A549 (cell line): ENCODE data around the gene OSBPL2. TPM values are rescaled to one million over a fixed set of nuclear protein-coding genes. Genes with fewer than 3 reads are reported as not detected.

Experiments used
- ATAC-seq, 2 experiments: fragments of 200-7000 bp in 1 of 2; fragments of >200 bp in 1 of 2; cut with Nextera tagmentation in 1 of 2; cut with Tn5 transposase in 1 of 2; 3 replicates each; pipeline versions ENCODE4 v1.8.0 to v1.9.1; 2018 to 2020; ENCODE audit warnings: mild to moderate bottlenecking in 1 of 2, moderate library complexity in 1 of 2
- CTCF ChIA-PET: fragments of 300-600 bp; sonication (Branson Sonifier 250); formaldehyde crosslinking; extraction: SDS; loops from one replicate; lab custom pipeline; 2021; ENCODE audit warnings: antibody characterized with exemption, inconsistent platforms; lab: Yijun Ruan, JAX
- POLR2A ChIA-PET: fragments of 350-600 bp; formaldehyde crosslinking; extraction: SDS; loops from one replicate; lab custom pipeline; 2021; ENCODE audit warnings: antibody characterized with exemption, inconsistent platforms; lab: Yijun Ruan, JAX
- DNase-seq, 2 experiments: peaks; one replicate each; pipeline versions ENCODE4 v3.0.0 to v3.0.0-alpha.2; 2011 to 2016; ENCODE audit warnings: low read depth in 1 of 2, low spot score in 1 of 2
- FAIRE-seq: peaks from 2 replicates; lab custom pipeline; 2011; peaks lifted over from hg19 to GRCh38; lab: Jason Lieb, UNC
- H3K27ac ChIP-seq, 2 experiments: fragments of >200 bp; sonication (Bioruptor Twin); formaldehyde crosslinking; 3 replicates each; pipeline ENCODE4 v1.5.1; 2016 to 2017
- H3K4me1 ChIP-seq: fragments of >200 bp; sonication (Bioruptor Twin); formaldehyde crosslinking; 3 replicates; pipeline ENCODE4 v1.6.1; 2016
- H3K4me2 ChIP-seq: fragments of >200 bp; sonication (Bioruptor Twin); formaldehyde crosslinking; 3 replicates; pipeline ENCODE4 v1.6.1; 2016
- H3K4me3 ChIP-seq: fragments of >200 bp; sonication (Bioruptor Twin); formaldehyde crosslinking; 3 replicates; pipeline ENCODE4 v1.5.1; 2016
- H3K9me3 ChIP-seq: fragments of >200 bp; sonication (Bioruptor Twin); formaldehyde crosslinking; 3 replicates; pipeline ENCODE4 v1.6.1; 2016
- BHLHE40 ChIP-seq: IDR thresholded peaks from 2 replicates; pipeline ENCODE4 v1.6.1; 2012; ENCODE audit warnings: low read depth, low read length, inconsistent platforms
- ELK1 ChIP-seq: fragments of 150-350 bp; IDR thresholded peaks from 2 replicates; pipeline ENCODE4 v1.6.1; 2014; ENCODE audit warnings: low read depth, mild to moderate bottlenecking, low read length
- FOSB ChIP-seq: fragments of 250-450 bp; sonication (Bioruptor Pico); IDR thresholded peaks from 2 replicates; pipeline ENCODE4 v1.5.0; 2020; ENCODE audit warnings: mild to moderate bottlenecking, moderate library complexity
- FOSL2 ChIP-seq, 2 experiments: fragments of 450-650 bp in 1 of 2; fragments of >200 bp in 1 of 2; sonication (Bioruptor Twin) in 1 of 2; formaldehyde crosslinking; IDR thresholded peaks; 2 replicates each; pipeline versions ENCODE4 v1.5.0 to v1.6.1; 2016 to 2020; ENCODE audit warnings: mild to moderate bottlenecking in 1 of 2, moderate library complexity in 1 of 2
- MAFK ChIP-seq: fragments of 450-650 bp; IDR thresholded peaks from 2 replicates; pipeline ENCODE4 v1.6.1; 2014; ENCODE audit not compliant: partially characterized antibody
- MAX ChIP-seq: IDR thresholded peaks from 2 replicates; pipeline ENCODE4 v1.6.1; 2012
- NFE2L2 ChIP-seq: fragments of 150-350 bp; conservative IDR thresholded peaks from 2 replicates; pipeline ENCODE4 v1.6.1; 2014; ENCODE audit warnings: low read length
- NR3C1 ChIP-seq: fragments of >200 bp; sonication (Bioruptor Twin); formaldehyde crosslinking; IDR thresholded peaks from 3 replicates; pipeline ENCODE4 v1.6.1; 2017
- POLR2A ChIP-seq: IDR thresholded peaks from 2 replicates; pipeline ENCODE4 v1.6.1; 2012; ENCODE audit warnings: mild to moderate bottlenecking, low read length
- RARB ChIP-seq: fragments of 250-450 bp; sonication (Bioruptor Pico); IDR thresholded peaks from 2 replicates; pipeline ENCODE4 v1.8.0; 2021; ENCODE audit warnings: mild to moderate bottlenecking, moderate library complexity
- RFX5 ChIP-seq: fragments of 450-650 bp; IDR thresholded peaks from 2 replicates; pipeline ENCODE4 v1.7.1; 2014; ENCODE audit warnings: antibody characterized with exemption, mild to moderate bottlenecking, moderate library complexity
- SREBF2 ChIP-seq: fragments of 450-650 bp; IDR thresholded peaks from 2 replicates; pipeline ENCODE4 v1.6.1; 2014; ENCODE audit warnings: mild to moderate bottlenecking, moderate library complexity
- TP53 ChIP-seq: fragments of 250-450 bp; sonication (Bioruptor Pico); IDR thresholded peaks from 2 replicates; pipeline ENCODE4 v1.5.0; 2021; ENCODE audit warnings: mild to moderate bottlenecking, moderate library complexity
- ZC3H11A ChIP-seq: fragments of 450-650 bp; IDR thresholded peaks from 2 replicates; pipeline ENCODE4 v1.6.1; 2014; ENCODE audit warnings: antibody characterized with exemption, mild to moderate bottlenecking
- ZFP36 ChIP-seq: fragments of 450-650 bp; IDR thresholded peaks from 2 replicates; pipeline ENCODE4 v1.6.1; 2014; ENCODE audit warnings: borderline replicate concordance; ENCODE audit not compliant: partially characterized antibody
- WGBS: methylation state at CpG from one replicate; pipeline ENCODE4 v1.1.6; 2017; ENCODE audit errors: missing lambda C conversion rate; 5-methylcytosine and 5-hydroxymethylcytosine counted together
- polyA plus RNA-seq, 4 experiments: library from polyadenylated mRNA; depleted of rRNA in 3 of 4; stranded (reverse); fragments of >200 nt; fragmentation: RNase III in 1 of 4; extraction: RNeasy Plus Mini Kit Qiagen cat#74134 plus additional on column Dnase treatment in 1 of 4; gene quantifications; 2 replicates in 3 of 4; 3 replicates in 1 of 4; pipeline ENCODE4 v1.2.3, GENCODE V29; 2011 to 2017

OSBPL2 gene
- polyA plus RNA-seq, 2 of the 4 experiments (the other 2 are of a cell fraction) = 14.6 to 14.8 TPM

- TF ChIP-seq ELK1 (no peak), FOSL2 (IDR thresholded peaks at IDR 0.05) (no peak), FOSL2 (CRISPR knock-in tag; IDR thresholded peaks at IDR 0.05) (no peak)
- TF ChIP-seq, all 56 proteins: peak for 0
Measured at GRCh38 chr20:62327726-62328495, 89.6 kb downstream of the OSBPL2 start (continued).

- ATAC-seq (no peak; a peak in 1 of 6 replicates), DNase-seq (no peak), FAIRE-seq (no peak)
- no peak overlapping the region; a peak in 1 of 6 replicates for H3K27ac ChIP-seq
- ChIA-PET POLR2A (no interaction called here), CTCF (interaction anchor here (0.9 to 2.3 kb wide), 8 partner anchors 15 to 314 kb away, joined by 3 to 6 read pairs (median 5); partner anchors contain the start of gene SLCO4A1)
- no peak overlapping the region for H3K4me2 ChIP-seq
- 94% methylated on average over 23 of the region's 26 CpGs for WGBS
- H3K9me3 ChIP-seq = no peaks in the 10 kb centered on the region
- H3K4me3 ChIP-seq = no peak overlapping the region
- TF ChIP-seq NR3C1 (no peak), FOSB (CRISPR knock-in tag) (no peak), ZFP36 (no peak), SREBF2 (no peak), NFE2L2 (no peak), RARB (CRISPR knock-in tag) (no peak), RFX5 (no peak), ZC3H11A (no peak), BHLHE40 (no peak), MAFK (no peak)
- TF ChIP-seq, all 56 proteins: peak for 0
- H3K4me1 ChIP-seq = no peaks in the 10 kb centered on the region
Measured at GRCh38 chr20:62328684-62329388, 90.5 kb downstream of the OSBPL2 start.

- CTCF ChIA-PET = interaction anchor here (0.7 to 2.3 kb wide), 7 partner anchors 9 to 53 kb away, joined by 3 to 6 read pairs (median 3); no protein-coding TSS in a partner anchor
- DNase-seq (no peak), ATAC-seq (no peak; a peak in 1 of 6 replicates), FAIRE-seq (no peak)
- H3K9me3 ChIP-seq = no peaks in the 10 kb centered on the region
- POLR2A ChIA-PET = no interaction called here
- TF ChIP-seq TP53 (CRISPR knock-in tag) = no peak
- no peak for TF ChIP-seq POLR2A
- peak; percentile 72 for TF ChIP-seq ZFP36
- no peak for TF ChIP-seq MAX
- no peaks in the 10 kb centered on the region for H3K4me1 ChIP-seq
- WGBS = 95% methylated on average over 26 of the region's 37 CpGs
- no peak overlapping the region for H3K4me2 ChIP-seq
- H3K4me3 ChIP-seq = no peak overlapping the region
- peak overlapping the region in 1 of 2 experiments; percentile 22; a peak in 2 of 6 replicates for H3K27ac ChIP-seq
Measured at GRCh38 chr20:62329389-62330377, 91.4 kb downstream of the OSBPL2 start.
